Measurements from ENCODE around the gene TATDN3. TPM values are rescaled to one million over a fixed set of nuclear protein-coding genes. Genes with fewer than 3 reads are reported as not detected.

TATDN3 gene
- total RNA-seq, 1 experiment from 2014 or later = 13.8 TPM

DNA sequence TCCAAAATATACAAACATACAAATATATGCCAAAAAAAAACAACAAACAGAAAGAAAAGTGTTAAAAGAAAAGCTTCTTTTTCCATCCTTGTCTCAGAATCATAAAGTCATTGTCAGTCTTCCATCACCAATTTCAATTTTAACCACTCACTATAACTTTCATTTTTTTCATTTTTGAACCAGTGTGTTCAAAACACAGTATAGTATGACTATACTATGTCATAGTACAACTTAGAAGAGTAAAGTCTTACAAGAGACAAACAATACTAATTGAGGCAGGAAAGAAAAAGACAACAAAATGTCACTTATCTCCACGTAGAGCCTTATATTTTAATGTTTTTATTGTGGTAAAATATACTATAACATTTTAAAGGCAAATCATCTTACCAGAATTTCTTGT lies 7.7 kb upstream of the TATDN3 start:
- H3K27ac ChIP-seq (ENCODE audit: insufficient read length, low read depth, low read length) = no peak overlapping the region
- H3K79me1 ChIP-seq (ENCODE audit: insufficient read depth, low read depth, low read length, poor library complexity, severe bottlenecking) = peaks cover 2% of the 10 kb centered on the region
- DNase-seq = no peak
- H3K14ac ChIP-seq (ENCODE audit: insufficient read depth, low read length) = no peak overlapping the region
- H4K5ac ChIP-seq (ENCODE audit: insufficient read length, low read depth, low read length) = no peak overlapping the region
- no peaks in the 10 kb centered on the region for H3K23me2 ChIP-seq (ENCODE audit: insufficient read length, low read depth, low read length, poor library complexity, severe bottlenecking)
- H3K9ac ChIP-seq (ENCODE audit: extremely low read depth, insufficient read length, low read length) = no peak overlapping the region
- no peak overlapping the region for H3K4me2 ChIP-seq (ENCODE audit: insufficient read depth, insufficient read length, low read length)
- H3K79me2 ChIP-seq (ENCODE audit: insufficient read depth, low read length) = no peaks in the 10 kb centered on the region; the same call in 1 of the 2 replicates
- H3K27me3 Mint-ChIP-seq (ENCODE audit: low read depth) = no peaks in the 10 kb centered on the region
- H3K9me3 ChIP-seq (ENCODE audit: control insufficient read depth, low read depth, low read length) = no peaks in the 10 kb centered on the region
- no peaks in the 10 kb centered on the region for H4K20me1 ChIP-seq (ENCODE audit: control insufficient read depth, insufficient read depth, insufficient read length)
- H2BK20ac ChIP-seq (ENCODE audit: low read depth, low read length, poor library complexity, severe bottlenecking) = no peak overlapping the region
- H4K91ac ChIP-seq (ENCODE audit: insufficient read length, low read depth, low read length) = no peak overlapping the region
- H2BK12ac ChIP-seq (ENCODE audit: insufficient read length, low read depth, low read length) = no peak overlapping the region
- H3K4me1 ChIP-seq (ENCODE audit: insufficient read depth, low read length) = no peaks in the 10 kb centered on the region
- TF ChIP-seq, protein P1, sequence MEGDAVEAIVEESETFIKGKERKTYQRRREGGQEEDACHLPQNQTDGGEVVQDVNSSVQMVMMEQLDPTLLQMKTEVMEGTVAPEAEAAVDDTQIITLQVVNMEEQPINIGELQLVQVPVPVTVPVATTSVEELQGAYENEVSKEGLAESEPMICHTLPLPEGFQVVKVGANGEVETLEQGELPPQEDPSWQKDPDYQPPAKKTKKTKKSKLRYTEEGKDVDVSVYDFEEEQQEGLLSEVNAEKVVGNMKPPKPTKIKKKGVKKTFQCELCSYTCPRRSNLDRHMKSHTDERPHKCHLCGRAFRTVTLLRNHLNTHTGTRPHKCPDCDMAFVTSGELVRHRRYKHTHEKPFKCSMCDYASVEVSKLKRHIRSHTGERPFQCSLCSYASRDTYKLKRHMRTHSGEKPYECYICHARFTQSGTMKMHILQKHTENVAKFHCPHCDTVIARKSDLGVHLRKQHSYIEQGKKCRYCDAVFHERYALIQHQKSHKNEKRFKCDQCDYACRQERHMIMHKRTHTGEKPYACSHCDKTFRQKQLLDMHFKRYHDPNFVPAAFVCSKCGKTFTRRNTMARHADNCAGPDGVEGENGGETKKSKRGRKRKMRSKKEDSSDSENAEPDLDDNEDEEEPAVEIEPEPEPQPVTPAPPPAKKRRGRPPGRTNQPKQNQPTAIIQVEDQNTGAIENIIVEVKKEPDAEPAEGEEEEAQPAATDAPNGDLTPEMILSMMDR (conservative IDR thresholded peaks at IDR 0.05) = no peak
- H3K36me3 Mint-ChIP-seq (ENCODE audit: insufficient read depth in 1 of 3, low read depth in 3 of 3) = peaks cover 34 to 65% (median 61%) of the 10 kb centered on the region in 3 experiments
- no peak overlapping the region for H2BK15ac ChIP-seq (ENCODE audit: low read depth, low read length)
- H3K56ac ChIP-seq (ENCODE audit: insufficient read length, low read depth, low read length) = no peak overlapping the region
- H3T11ph ChIP-seq (ENCODE audit: low read length) = no peak overlapping the region
- H3K18ac ChIP-seq (ENCODE audit: insufficient read length, low read depth, low read length) = no peak overlapping the region
- no peak overlapping the region for H3K27ac Mint-ChIP-seq
- H3K9me3 Mint-ChIP-seq = peaks cover 0 to 4% of the 10 kb centered on the region in 2 experiments; a peak in 3 of 5 replicates
- no peaks in the 10 kb centered on the region for H3K27me3 ChIP-seq (ENCODE audit: insufficient read depth, low read length)
- H2AK5ac ChIP-seq (ENCODE audit: insufficient read length, low read length) = no peak overlapping the region
- no peak overlapping the region for H2AFZ ChIP-seq (ENCODE audit: low read length)
- H2BK5ac ChIP-seq (ENCODE audit: insufficient read length, low read length) = no peak overlapping the region
- no peak overlapping the region for H3K23ac ChIP-seq (ENCODE audit: insufficient read length, low read depth, low read length)
- no peak overlapping the region for H4K8ac ChIP-seq (replicated peaks; ENCODE audit: insufficient read length, low read depth, low read length)
- peaks cover 3% of the 10 kb centered on the region in 2 experiments for H3K4me1 Mint-ChIP-seq
- H3K4ac ChIP-seq (ENCODE audit: low read depth, low read length) = no peak overlapping the region
- H2BK120ac ChIP-seq (ENCODE audit: low read depth, low read length, poor library complexity, severe bottlenecking) = no peak overlapping the region
- no peak overlapping the region for H3K4me3 Mint-ChIP-seq
- no CpG with 5 or more reads among the region's 1 CpG for WGBS (ENCODE audit: extremely low coverage, insufficient read length, low lambda C conversion rate)
